Right renal cortex interstitium (tissue), 3 donors: Measurements from ENCODE around the gene POLE. TPM values are rescaled to one million over a fixed set of nuclear protein-coding genes. Genes with fewer than 3 reads are reported as not detected.

Experiments used
- DNase-seq, 3 donors: peaks; one replicate each; pipeline ENCODE4 v3.0.0-alpha.2; 2013; ENCODE audit warnings: low read depth in 3 of 3, low spot score in 2 of 3
- polyA plus RNA-seq, 3 donors: library from polyadenylated mRNA; unstranded; fragments of 120-200 nt; gene quantifications; one replicate each; pipeline ENCODE4 v1.2.1, GENCODE V29; 2013; ENCODE audit not compliant: insufficient read length in 3 of 3

POLE gene
- 10 to 100 TPM; 44.5 to 45.7 (median 44.5) TPM for polyA plus RNA-seq

- DNase-seq, result peak; percentile 68 to 91 (median 90)
These were observed at the start of gene POLE, which contains the start of gene PXMP2 for GRCh38 chr12:132687211-132688164. Gene POLE (minus strand): TSS chr12:132687342. CDS start chr12:132687315, 27 bp downstream. Gene PXMP2 (plus strand): TSS chr12:132687587. CDS start chr12:132687671, 84 bp downstream.

GRCh38 chr12:132736913-132737312, 49.8 kb upstream of the POLE start:
- no peak for DNase-seq

- DNase-seq, result no peak
These were observed 49.2 kb upstream of the POLE start for GRCh38 chr12:132736378-132736777.

GRCh38 chr12:132735496-132735895, 48.4 kb upstream of the POLE start:
- no peak for DNase-seq

- DNase-seq, result no peak
These were observed 47.1 kb upstream of the POLE start for GRCh38 chr12:132734206-132734605.

GRCh38 chr12:132731574-132731973, 44.4 kb upstream of the POLE start:
- DNase-seq, result no peak

- DNase-seq, result no peak
These were observed 43.2 kb upstream of the POLE start for GRCh38 chr12:132730353-132730752.

- no peak for DNase-seq
These were observed 42.6 kb upstream of the POLE start for GRCh38 chr12:132729541-132730320.

GRCh38 chr12:132728502-132728901, 41.4 kb upstream of the POLE start:
- no peak for DNase-seq

- no peak for DNase-seq
These were observed 40.1 kb upstream of the POLE start for GRCh38 chr12:132727091-132727794.

GRCh38 chr12:132726386-132726785, 39.2 kb upstream of the POLE start:
- no peak for DNase-seq

- no peak for DNase-seq
These were observed 37.5 kb upstream of the POLE start for GRCh38 chr12:132724506-132725241.

GRCh38 chr12:132723764-132724140, 36.6 kb upstream of the POLE start:
- DNase-seq, result no peak

- DNase-seq, result no peak
These were observed 36.0 kb upstream of the POLE start for GRCh38 chr12:132723015-132723763.

GRCh38 chr12:132720606-132721345, 33.6 kb upstream of the POLE start:
- no peak for DNase-seq

- DNase-seq, result no peak
These were observed 32.8 kb upstream of the POLE start for GRCh38 chr12:132719954-132720324.

GRCh38 chr12:132719141-132719953, 32.2 kb upstream of the POLE start:
- no peak for DNase-seq

GRCh38 chr12:132718644-132719043, 31.5 kb upstream of the POLE start:
- no peak for DNase-seq
